ENCODE data around the gene RAPGEF1.

RAPGEF1 gene

GRCh38 chr9:131724683-131725082, 15.2 kb downstream of the RAPGEF1 start:
- Histone ChIP-seq H3K4me3 (replicated peaks; ENCODE audit: insufficient read depth, low read length) (no peak overlapping the region), H3K27ac (replicated peaks) (no peak overlapping the region), H3K27me3 (ENCODE audit: insufficient read depth, poor library complexity, severe bottlenecking) (no peaks in the 10 kb centered on the region)
- no peak for DNase-seq (ENCODE audit: low read depth in 1 of 2, low spot score in 1 of 2)
- TF ChIP-seq GABPA (IDR thresholded peaks at IDR 0.05; ENCODE audit: low read depth) (no peak), POLR2AphosphoS5 (IDR thresholded peaks at IDR 0.05; ENCODE audit: low read depth) (no peak), SPI1 (IDR thresholded peaks at IDR 0.05; ENCODE audit: borderline replicate concordance, low read depth) (no peak), REST (IDR thresholded peaks at IDR 0.05; ENCODE audit: insufficient replicate concordance, low read depth) (no peak)
- TF ChIP-seq, protein P1, sequence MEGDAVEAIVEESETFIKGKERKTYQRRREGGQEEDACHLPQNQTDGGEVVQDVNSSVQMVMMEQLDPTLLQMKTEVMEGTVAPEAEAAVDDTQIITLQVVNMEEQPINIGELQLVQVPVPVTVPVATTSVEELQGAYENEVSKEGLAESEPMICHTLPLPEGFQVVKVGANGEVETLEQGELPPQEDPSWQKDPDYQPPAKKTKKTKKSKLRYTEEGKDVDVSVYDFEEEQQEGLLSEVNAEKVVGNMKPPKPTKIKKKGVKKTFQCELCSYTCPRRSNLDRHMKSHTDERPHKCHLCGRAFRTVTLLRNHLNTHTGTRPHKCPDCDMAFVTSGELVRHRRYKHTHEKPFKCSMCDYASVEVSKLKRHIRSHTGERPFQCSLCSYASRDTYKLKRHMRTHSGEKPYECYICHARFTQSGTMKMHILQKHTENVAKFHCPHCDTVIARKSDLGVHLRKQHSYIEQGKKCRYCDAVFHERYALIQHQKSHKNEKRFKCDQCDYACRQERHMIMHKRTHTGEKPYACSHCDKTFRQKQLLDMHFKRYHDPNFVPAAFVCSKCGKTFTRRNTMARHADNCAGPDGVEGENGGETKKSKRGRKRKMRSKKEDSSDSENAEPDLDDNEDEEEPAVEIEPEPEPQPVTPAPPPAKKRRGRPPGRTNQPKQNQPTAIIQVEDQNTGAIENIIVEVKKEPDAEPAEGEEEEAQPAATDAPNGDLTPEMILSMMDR (IDR thresholded peaks at IDR 0.05; ENCODE audit: insufficient read depth, low read length): no peak

GRCh38 chr9:131723632-131724031, 16.2 kb downstream of the RAPGEF1 start:
- TF ChIP-seq SPI1 (IDR thresholded peaks at IDR 0.05; ENCODE audit: borderline replicate concordance, low read depth) (no peak), GABPA (IDR thresholded peaks at IDR 0.05; ENCODE audit: low read depth) (no peak), POLR2AphosphoS5 (IDR thresholded peaks at IDR 0.05; ENCODE audit: low read depth) (no peak), REST (IDR thresholded peaks at IDR 0.05; ENCODE audit: insufficient replicate concordance, low read depth) (no peak)
- TF ChIP-seq, protein P1 (IDR thresholded peaks at IDR 0.05; ENCODE audit: insufficient read depth, low read length): no peak
- no peak overlapping the region for H3K27ac ChIP-seq (replicated peaks)

GRCh38 chr9:131722255-131722654, 17.6 kb downstream of the RAPGEF1 start:
- H3K27ac ChIP-seq (replicated peaks): no peak overlapping the region
- no peak overlapping the region for H3K4me3 ChIP-seq (replicated peaks; ENCODE audit: insufficient read depth, low read length)
- DNase-seq (ENCODE audit: low read depth in 1 of 2, low spot score in 1 of 2): no peak
- no peaks in the 10 kb centered on the region for H3K27me3 ChIP-seq (ENCODE audit: insufficient read depth, poor library complexity, severe bottlenecking)
- TF ChIP-seq REST (IDR thresholded peaks at IDR 0.05; ENCODE audit: insufficient replicate concordance, low read depth): no peak
- no peak for TF ChIP-seq POLR2AphosphoS5 (IDR thresholded peaks at IDR 0.05; ENCODE audit: low read depth)
- TF ChIP-seq GABPA (IDR thresholded peaks at IDR 0.05; ENCODE audit: low read depth): no peak
- TF ChIP-seq, protein P1 (IDR thresholded peaks at IDR 0.05; ENCODE audit: insufficient read depth, low read length): no peak
- TF ChIP-seq SPI1 (IDR thresholded peaks at IDR 0.05; ENCODE audit: borderline replicate concordance, low read depth): no peak

More at GRCh38 chr9:131723632-131724031, 16.2 kb downstream of the RAPGEF1 start:
- DNase-seq (ENCODE audit: low read depth in 1 of 2, low spot score in 1 of 2): no peak
- Histone ChIP-seq H3K27me3 (ENCODE audit: insufficient read depth, poor library complexity, severe bottlenecking) (no peaks in the 10 kb centered on the region), H3K4me3 (replicated peaks; ENCODE audit: insufficient read depth, low read length) (no peak overlapping the region)
